ENCODE data around the gene LNP1.

DNA sequence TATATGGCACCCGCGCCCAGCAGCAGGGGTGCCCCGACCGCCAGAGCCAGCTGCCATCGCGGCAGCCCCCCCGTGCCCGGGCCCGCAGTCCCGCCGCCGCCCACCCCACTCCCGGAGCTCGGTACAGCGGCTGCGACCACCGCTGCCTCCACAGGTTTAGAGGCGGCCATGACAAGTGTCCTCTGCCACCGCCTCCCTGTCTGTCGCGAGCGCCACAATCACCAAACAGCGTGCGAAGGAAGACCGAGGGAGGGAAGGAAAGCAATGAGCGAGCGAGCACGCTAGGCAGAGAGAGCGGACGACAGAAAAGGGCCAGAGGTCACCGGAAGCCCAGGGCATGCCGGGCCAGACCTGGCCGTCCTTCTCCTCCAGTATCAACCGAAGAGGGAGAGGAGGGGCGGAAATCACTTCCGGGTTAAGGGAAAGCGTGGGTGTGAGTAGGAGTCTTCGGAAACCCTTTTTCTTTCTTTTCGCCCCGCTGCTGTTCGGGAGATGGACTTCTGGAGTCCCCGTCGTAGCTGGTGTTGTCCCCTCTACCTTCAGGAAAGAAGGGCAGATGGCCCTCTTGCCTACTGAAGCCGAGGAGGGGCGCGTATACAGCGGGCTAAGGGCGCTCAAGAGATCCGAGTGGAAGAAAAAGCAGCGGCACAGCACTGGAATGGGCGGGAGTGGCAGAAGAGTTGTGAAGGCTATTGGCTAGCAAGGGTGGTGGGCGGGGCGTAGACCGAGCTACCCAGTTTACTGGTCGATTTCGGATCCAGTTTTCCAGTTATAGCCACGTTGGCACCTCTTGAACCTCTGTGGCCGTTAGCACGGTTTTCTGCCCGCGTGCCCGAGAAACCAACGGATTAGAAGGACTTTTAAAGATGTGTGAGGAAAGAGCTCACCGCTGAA, at the start of gene LNP1, which contains the start of gene TOMM70:
- TF ChIP-seq POLR2AphosphoS5 (IDR thresholded peaks at IDR 0.05; ENCODE audit: low read depth, low read length) (peak; percentile 82), ZNF274 (IDR thresholded peaks at IDR 0.05; ENCODE audit: borderline replicate concordance, extremely low read depth, low read length) (no peak), EP300 (IDR thresholded peaks at IDR 0.05; ENCODE audit: borderline replicate concordance in 1 of 2, low read depth in 2 of 2, low read length in 2 of 2) (no peak), SP1 (IDR thresholded peaks at IDR 0.05; ENCODE audit: low read depth, low read length) (peak; percentile 79; the same call in 1 of the 2 replicates), SP4 (IDR thresholded peaks at IDR 0.05; ENCODE audit: low read length) (peak; percentile 24; the same call in 1 of the 2 replicates), EZH2 (IDR thresholded peaks at IDR 0.05; ENCODE audit: low read depth, low read length, severe bottlenecking) (no peak), MAFK (IDR thresholded peaks at IDR 0.05; ENCODE audit: low read depth, low read length) (no peak)
- TF ChIP-seq, protein P1, sequence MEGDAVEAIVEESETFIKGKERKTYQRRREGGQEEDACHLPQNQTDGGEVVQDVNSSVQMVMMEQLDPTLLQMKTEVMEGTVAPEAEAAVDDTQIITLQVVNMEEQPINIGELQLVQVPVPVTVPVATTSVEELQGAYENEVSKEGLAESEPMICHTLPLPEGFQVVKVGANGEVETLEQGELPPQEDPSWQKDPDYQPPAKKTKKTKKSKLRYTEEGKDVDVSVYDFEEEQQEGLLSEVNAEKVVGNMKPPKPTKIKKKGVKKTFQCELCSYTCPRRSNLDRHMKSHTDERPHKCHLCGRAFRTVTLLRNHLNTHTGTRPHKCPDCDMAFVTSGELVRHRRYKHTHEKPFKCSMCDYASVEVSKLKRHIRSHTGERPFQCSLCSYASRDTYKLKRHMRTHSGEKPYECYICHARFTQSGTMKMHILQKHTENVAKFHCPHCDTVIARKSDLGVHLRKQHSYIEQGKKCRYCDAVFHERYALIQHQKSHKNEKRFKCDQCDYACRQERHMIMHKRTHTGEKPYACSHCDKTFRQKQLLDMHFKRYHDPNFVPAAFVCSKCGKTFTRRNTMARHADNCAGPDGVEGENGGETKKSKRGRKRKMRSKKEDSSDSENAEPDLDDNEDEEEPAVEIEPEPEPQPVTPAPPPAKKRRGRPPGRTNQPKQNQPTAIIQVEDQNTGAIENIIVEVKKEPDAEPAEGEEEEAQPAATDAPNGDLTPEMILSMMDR (IDR thresholded peaks at IDR 0.05; ENCODE audit: control extremely low read depth in 1 of 3, insufficient read depth in 1 of 3, low read depth in 1 of 3, low read length in 3 of 3): no peak
